Measurements from ENCODE around the gene ABCA7. TPM values are rescaled to one million over a fixed set of nuclear protein-coding genes. Genes with fewer than 3 reads are reported as not detected.

The ABCA7 gene
- total RNA-seq, 1 donor from 2014 or later = 10.5 TPM

DNA sequence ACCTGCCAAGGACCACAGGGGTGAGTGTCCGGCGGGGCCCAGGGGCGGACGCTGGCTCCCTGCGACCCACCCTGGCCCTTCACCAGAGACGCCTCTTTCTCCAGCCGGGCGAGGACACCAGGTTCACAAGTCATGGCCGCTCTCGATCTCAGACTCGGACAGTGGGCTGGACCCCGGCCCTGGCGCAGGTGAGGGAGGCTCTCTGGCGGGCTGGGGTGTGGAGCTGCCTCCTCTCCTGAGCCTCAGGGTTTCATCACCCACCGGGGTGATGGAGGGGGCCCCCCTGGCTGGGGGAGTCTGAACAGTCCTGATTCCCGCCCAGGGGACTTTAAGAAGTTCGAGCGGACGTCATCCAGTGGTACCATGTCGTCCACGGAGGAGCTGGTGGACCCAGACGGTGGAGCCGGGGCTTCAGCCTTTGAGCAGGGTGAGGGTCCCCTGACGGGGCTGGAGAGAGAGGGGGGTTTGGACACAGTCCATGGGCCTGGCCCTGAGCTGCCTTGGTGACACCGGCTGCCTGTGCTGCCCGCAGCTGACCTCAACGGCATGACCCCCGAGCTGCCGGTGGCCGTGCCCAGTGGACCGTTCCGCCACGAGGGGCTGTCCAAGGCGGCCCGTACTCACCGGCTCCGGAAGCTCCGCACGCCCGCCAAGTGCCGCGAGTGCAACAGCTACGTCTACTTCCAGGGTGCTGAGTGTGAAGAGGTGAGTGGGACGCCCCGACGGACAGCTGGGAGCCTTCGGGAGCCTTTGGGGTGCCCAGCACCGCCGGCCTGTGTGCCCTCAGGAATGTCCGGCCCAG is 40.7 kb downstream of the ABCA7 start:
- intact Hi-C loops (cut with DNase I) = no loop called here
- no peak for DNase-seq (ENCODE audit: low spot score)

GRCh38 chr19:1081301-1082164 is 41.6 kb downstream of the ABCA7 start:
- intact Hi-C loops (cut with DNase I) = no loop called here
- DNase-seq (ENCODE audit: low spot score) = no peak

GRCh38 chr19:1082165-1082927 is 42.4 kb downstream of the ABCA7 start:
- intact Hi-C loops (cut with DNase I) = no loop called here

GRCh38 chr19:1082928-1083816 is 43.3 kb downstream of the ABCA7 start:
- DNase-seq (ENCODE audit: low spot score) = no peak
- intact Hi-C loops (cut with DNase I) = no loop called here

More at GRCh38 chr19:1082165-1082927, 42.4 kb downstream of the ABCA7 start:
- DNase-seq (ENCODE audit: low spot score) = no peak

- intact Hi-C loops (cut with DNase I) = no loop called here
- no peak for DNase-seq (ENCODE audit: low spot score)
These were observed 44.3 kb downstream of the ABCA7 start for GRCh38 chr19:1084024-1084868.

- DNase-seq (ENCODE audit: low spot score) = no peak
- intact Hi-C loops (cut with DNase I) = no loop called here
These were observed 45.2 kb downstream of the ABCA7 start for GRCh38 chr19:1085053-1085658.

DNA sequence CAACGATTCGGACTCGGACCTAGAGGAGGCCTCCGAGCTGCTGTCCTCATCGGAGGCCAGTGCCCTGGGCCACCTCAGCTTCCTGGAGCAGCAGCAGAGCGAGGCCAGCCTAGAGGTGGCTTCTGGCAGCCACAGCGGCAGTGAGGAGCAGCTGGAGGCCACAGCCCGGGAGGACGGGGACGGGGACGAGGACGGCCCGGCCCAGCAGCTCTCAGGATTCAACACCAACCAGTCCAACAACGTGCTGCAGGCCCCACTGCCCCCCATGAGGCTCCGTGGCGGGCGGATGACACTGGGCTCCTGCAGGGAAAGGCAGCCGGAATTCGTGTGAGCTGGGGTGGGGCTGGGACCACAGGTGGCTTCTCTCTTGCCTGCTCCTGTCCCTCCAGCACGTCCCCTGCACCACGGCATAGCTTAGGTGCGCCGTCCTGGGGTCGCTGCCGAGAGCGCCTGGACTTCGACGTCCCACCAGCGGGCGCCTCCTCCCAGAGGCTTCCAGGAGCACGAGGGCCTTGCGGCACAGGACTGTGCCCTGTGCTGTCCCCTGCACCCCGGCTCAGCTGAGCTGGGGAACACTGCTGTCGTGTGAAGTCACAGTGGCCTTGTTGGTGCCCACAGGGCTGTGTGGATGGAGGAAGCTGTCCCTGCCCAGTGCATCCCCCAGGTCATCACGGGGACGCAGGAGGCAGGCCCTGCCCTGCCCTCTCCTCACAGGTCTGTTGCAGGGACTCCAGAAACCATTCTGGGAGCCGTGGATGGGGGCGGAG is 46.0 kb downstream of the ABCA7 start:
- no peak for DNase-seq (ENCODE audit: low spot score)
- intact Hi-C loops (cut with DNase I) = no loop called here

- no peak for DNase-seq (ENCODE audit: low spot score)
- intact Hi-C loops (cut with DNase I) = no loop called here
These were observed 46.7 kb downstream of the ABCA7 start for GRCh38 chr19:1086613-1087012.

- peak; percentile 90 for DNase-seq (ENCODE audit: low spot score)
- intact Hi-C loops (cut with DNase I) = no loop called here
These were observed 48.0 kb downstream of the ABCA7 start for GRCh38 chr19:1087813-1088415.

DNA sequence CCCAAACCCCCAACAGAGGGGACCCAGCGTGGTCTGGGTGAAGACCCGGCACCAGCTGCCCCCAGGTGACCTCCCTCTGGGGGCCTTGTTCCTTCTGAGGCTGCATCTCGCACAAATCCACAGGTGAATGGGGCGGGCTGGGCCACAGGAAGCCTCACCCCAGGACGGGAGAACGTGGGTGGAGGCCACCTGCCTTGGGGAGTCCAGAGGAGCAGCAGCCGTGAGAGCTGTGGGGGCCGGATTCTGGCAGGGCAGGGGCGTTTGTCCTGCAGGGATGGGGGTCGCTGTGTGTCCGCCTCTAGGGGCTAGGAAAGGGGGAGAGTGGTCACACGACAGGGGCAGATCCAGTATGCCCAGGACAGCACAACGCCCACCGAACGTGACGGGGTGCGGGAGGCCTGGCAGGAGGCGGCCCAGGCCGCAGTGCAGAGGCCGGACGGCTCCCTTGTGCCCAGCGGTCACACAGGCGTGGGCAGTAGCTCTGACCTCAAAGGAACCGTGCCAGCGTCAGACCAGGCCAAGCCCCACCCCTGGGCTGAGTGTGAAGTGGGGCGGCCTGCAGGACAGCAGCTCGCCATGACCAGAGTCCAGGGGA is 48.6 kb downstream of the ABCA7 start:
- intact Hi-C loops (cut with DNase I) = no loop called here
- DNase-seq (ENCODE audit: low spot score) = no peak

DNA sequence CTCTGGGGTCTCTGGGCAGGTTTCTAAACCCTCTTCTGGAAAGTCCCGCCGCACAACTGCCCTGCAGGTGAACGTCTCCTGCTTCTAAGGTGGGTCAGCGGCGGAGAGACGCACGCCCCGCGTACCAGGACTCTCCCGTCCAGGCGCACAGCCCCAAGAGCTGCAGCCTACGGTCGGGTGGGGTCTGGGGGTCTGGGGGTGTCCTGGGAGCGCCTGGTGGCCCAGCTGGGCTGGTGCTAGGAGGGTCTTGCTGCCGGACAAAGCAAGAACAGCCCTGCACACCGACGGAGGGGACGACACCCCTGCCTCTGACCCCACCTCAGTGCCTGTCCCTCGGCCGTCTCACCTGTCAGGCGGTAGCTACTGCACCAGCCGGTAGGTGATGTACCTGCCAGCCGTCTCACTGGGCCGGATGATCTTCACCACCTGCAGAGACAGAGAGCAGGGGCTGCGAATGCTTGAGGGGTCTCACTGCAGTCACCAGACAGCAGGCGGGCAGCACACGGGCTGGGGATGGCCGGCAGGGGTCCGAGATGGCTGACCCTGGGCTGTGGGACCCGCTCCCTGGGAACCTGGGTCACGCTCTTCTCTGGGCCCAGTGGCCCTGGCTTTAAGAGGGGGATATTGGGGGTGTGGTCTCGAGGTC is 49.3 kb downstream of the ABCA7 start:
- no peak for DNase-seq (ENCODE audit: low spot score)
- intact Hi-C loops (cut with DNase I) = no loop called here

- intact Hi-C loops (cut with DNase I) = loop anchor here (10.0 kb wide), 1 partner anchor 165 kb away; the partner anchor contains the start of gene ARID3A
- DNase-seq (ENCODE audit: low spot score) = no peak
These were observed 50.0 kb downstream of the ABCA7 start for GRCh38 chr19:1089891-1090290.

GRCh38 chr19:1090731-1091543 is 51.0 kb downstream of the ABCA7 start:
- DNase-seq (ENCODE audit: low spot score) = no peak

DNA sequence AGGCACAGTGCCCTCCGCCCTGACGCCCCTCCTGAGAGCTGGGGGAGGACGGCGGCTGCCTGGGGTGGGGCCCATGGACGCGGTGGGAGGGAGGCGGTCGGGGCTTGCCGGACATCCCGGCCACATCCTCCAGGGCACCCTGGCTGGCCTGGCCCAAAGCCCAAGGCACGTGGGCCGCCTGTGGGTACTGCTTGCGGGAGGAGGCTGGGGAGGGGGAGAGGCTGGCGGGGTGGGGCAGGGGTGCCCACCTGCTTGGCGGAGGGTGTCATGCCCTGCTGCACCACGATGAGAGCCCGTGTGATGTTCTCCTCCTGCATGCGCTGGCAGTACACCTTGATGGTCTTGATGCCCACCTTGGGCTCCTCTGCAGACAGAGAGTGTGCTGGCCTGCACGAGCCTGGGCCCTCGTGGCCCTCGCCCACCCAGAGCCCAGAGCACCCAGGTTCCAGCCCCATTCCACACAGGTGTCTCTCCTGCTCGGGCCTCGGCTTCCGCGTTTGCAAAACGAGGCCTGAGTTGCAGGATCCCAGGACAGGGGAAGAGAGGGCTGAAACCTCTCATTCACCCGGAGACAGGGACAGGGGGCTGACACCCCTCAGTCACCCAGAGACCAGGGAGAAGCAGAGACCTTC is 51.8 kb downstream of the ABCA7 start:
- DNase-seq (ENCODE audit: low spot score) = no peak
- intact Hi-C loops (cut with DNase I) = loop anchor here (10.0 kb wide), 1 partner anchor 167 kb away; the partner anchor contains the start of gene ARID3A

More at GRCh38 chr19:1090731-1091543, 51.0 kb downstream of the ABCA7 start:
- intact Hi-C loops (cut with DNase I) = loop anchor here (10.0 kb wide), 1 partner anchor 166 kb away; the partner anchor contains the start of gene ARID3A

Data from cardiac septum (tissue), 1 donor.